ENCODE data around the gene ZNF385D. TPM values are rescaled to one million over a fixed set of nuclear protein-coding genes. Genes with fewer than 3 reads are reported as not detected.

ZNF385D gene
- total RNA-seq, result 10 to 100 TPM in 1 of 4 donors, 1 to 10 TPM in 3; 4.2 to 11.2 (median 6.9) TPM

GRCh38 chr3:21750831-21751391 lies at the start of gene ZNF385D:
TSS of gene ZNF385D (minus strand) at chr3:21751210. CDS start at chr3:21750916, 294 bp downstream.
- TF ChIP-seq CTCF (IDR thresholded peaks at IDR 0.05; ENCODE audit: low read depth), result no peak

GRCh38 chr3:21798356-21799088 lies 47.5 kb upstream of the ZNF385D start:
- TF ChIP-seq CTCF (IDR thresholded peaks at IDR 0.05; ENCODE audit: low read depth), result no peak

- no peak for TF ChIP-seq CTCF (IDR thresholded peaks at IDR 0.05; ENCODE audit: low read depth)
Measured at GRCh38 chr3:21795921-21796320, 44.9 kb upstream of the ZNF385D start.

GRCh38 chr3:21795152-21795837 lies 44.3 kb upstream of the ZNF385D start:
- no peak for TF ChIP-seq CTCF (IDR thresholded peaks at IDR 0.05; ENCODE audit: low read depth)

- no peak for TF ChIP-seq CTCF (IDR thresholded peaks at IDR 0.05; ENCODE audit: low read depth)
Measured at GRCh38 chr3:21794291-21794690, 43.3 kb upstream of the ZNF385D start.

GRCh38 chr3:21792176-21792575 lies 41.2 kb upstream of the ZNF385D start:
- TF ChIP-seq CTCF (IDR thresholded peaks at IDR 0.05; ENCODE audit: low read depth), result no peak

- TF ChIP-seq CTCF (IDR thresholded peaks at IDR 0.05; ENCODE audit: low read depth), result no peak
Measured at GRCh38 chr3:21791356-21791755, 40.3 kb upstream of the ZNF385D start.
